Retinal pigment epithelial cell (primary cell): ENCODE data around the gene RAB11FIP4.
A peak's percentile ranks its signal among the peaks of the same experiment; 100 is the strongest.

ENCODE experiments used
- DNase-seq: peaks from one replicate; pipeline ENCODE4 v3.0.0-alpha.2; 2010; ENCODE audit warnings: low read depth
- H3K4me3 ChIP-seq: 2 replicates; pipeline ENCODE4 v1.5.1; 2011; ENCODE audit warnings: mild to moderate bottlenecking, low read length, control low read depth, moderate library complexity
- TF ChIP-seq, protein P1 (sequence below): conservative IDR thresholded peaks from 2 replicates; pipeline ENCODE4 v1.5.1; 2011; ENCODE audit warnings: low read depth, low read length, control low read depth, inconsistent platforms

The RAB11FIP4 gene

DNA sequence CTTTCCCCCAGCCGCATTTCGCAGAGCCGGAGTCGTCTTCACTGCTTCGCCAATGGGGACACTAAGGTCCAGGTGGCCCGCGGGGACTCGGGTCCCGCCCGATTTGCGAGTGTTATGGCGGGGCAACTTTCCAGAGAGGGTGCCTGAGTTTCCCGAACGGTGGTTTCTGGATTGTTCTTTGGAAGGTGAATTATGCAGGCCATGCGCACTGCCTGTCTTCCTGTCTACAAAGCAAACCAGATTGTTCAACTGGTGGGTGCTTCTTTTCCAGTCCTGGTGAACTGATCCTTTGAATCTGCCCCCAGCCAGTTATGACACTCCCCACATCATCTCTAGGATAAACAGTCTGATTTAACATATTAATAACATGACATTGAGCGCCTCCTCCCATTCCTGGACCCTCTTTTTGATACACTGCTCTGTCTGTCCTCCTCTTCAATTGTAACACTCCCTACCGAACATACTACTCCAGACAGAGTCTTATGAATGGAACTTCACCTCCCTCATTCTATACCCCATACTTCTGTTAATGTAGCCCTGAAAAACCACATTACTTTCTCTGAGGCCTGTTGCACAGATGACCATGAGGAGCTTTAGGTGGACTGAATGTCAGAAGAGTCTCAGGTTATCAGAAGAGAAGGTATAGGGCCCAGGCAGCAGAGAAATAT lies 159.0 kb downstream of the RAB11FIP4 start:
- TF ChIP-seq, protein P1, sequence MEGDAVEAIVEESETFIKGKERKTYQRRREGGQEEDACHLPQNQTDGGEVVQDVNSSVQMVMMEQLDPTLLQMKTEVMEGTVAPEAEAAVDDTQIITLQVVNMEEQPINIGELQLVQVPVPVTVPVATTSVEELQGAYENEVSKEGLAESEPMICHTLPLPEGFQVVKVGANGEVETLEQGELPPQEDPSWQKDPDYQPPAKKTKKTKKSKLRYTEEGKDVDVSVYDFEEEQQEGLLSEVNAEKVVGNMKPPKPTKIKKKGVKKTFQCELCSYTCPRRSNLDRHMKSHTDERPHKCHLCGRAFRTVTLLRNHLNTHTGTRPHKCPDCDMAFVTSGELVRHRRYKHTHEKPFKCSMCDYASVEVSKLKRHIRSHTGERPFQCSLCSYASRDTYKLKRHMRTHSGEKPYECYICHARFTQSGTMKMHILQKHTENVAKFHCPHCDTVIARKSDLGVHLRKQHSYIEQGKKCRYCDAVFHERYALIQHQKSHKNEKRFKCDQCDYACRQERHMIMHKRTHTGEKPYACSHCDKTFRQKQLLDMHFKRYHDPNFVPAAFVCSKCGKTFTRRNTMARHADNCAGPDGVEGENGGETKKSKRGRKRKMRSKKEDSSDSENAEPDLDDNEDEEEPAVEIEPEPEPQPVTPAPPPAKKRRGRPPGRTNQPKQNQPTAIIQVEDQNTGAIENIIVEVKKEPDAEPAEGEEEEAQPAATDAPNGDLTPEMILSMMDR = no peak
- peak overlapping the region; percentile 57 for H3K4me3 ChIP-seq
- DNase-seq = no peak

GRCh38 chr17:31552568-31552967 lies 161.1 kb downstream of the RAB11FIP4 start:
- TF ChIP-seq, protein P1 = no peak
- no peak overlapping the region for H3K4me3 ChIP-seq
- no peak for DNase-seq

DNA sequence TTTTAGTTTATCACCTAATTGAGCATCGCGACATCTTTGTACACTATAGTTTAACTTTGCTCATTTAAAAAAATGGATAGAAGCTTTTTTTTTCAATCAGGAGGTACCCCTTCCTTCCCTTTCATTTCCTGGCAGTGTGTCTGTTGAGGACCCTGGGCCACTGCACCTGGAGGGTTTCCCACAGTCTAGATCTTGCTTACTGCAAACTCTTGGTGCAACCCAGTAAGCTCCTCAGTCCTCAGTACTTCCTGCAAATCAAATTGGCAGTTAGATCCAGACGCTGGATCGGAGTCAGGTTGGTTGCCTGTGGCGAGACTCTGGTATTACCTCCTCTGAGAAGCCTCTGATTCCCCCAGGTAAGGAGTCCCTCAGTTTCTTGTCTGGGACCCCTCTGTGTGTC lies 162.0 kb downstream of the RAB11FIP4 start:
- TF ChIP-seq, protein P1 = no peak
- H3K4me3 ChIP-seq = no peak overlapping the region
- no peak for DNase-seq

DNA sequence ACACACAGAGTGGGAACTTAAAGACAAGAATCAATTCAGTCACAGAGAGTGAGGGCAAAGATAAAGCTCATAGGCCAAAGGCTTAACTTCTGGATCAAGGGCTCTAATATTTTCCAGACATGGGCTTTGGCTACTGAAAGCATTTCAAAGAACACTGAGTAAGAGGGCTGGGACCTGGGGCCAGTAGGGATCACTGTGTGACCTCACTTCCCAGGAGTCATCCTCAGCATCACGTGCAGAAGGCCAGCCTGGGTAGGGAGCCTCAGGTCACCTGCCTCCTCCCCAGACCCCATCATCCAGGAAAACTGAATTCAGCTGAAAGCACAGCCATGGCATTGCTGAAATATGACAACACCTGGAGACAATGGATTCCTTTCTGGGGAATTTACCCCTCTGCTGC lies 163.5 kb downstream of the RAB11FIP4 start:
- DNase-seq = no peak
- TF ChIP-seq, protein P1 = no peak
- H3K4me3 ChIP-seq = no peak overlapping the region

DNA sequence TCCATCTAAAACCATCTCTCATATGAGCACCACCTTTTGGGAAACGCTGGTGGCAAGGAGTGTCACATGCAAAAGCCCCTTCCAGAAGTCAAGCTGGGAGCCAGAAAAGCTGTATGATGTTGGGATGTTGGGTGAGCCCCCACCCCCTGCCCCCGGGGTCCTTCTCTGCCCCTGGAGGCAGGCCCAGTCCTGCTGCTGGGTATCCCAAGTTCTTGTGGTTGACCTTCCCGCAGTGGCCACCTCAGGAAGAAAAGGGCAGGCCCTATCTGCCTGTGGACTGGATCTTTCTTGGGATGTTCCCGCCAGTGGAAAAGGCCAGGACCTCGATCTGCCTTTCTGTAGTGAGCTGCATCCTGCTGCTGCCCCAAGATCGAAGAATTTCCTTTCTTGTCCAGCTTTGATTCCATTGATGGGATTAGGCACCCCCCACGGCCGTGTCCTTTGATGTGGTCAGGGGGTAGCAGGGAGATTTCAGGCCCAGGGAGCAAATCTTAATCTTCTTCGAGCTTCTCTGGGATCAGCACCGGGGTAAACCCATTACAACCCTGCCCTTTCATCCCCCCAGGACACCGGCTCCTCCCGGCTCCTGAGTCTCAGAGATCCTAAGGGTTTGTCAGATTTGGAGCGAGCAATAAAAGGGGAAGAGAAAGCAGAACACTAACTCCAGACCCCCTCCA lies 165.6 kb downstream of the RAB11FIP4 start:
- TF ChIP-seq, protein P1 = no peak
- H3K4me3 ChIP-seq = no peak overlapping the region
- no peak for DNase-seq

DNA sequence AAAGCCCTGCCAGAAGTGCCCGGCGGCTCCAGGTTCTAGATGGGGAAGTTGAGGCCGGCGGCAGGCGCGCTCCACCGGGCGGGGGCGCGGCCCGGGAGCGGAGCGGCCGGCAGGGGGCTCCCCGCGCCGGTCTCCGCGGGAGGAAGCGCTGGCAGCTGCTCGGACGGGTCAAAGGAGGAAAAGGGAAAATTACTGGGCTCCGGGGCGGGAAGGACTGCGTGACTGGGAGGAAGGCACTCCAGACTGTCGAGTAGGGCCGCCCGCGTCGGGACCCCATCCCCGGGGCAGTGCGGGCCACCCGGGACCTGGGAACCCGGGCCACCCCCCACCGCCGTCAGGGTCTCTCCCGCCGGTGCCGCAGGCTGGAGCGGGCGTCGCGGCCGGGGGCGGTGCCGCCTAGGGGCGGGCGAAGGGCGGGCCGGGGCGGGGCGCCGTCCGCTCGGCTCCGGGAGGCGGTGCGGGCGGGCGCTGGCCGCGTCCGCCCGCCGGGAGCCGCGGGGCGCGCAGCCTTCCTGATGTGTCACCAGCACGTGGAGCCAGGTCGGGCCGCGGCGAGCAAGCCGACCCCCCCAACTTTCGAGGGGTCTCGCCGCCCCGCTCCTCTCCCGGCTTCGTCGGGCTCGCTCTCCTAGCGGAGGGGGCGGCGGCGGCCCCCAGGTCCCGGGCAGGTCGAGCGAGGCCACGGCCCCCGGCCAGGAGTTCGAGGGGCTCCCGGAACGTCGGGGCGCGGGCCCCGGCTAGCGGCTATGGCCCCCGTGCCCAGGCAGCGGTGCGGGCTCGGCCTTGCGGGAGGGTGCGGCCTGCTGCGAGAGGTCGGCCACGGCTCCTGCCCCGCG lies 167.5 kb downstream of the RAB11FIP4 start:
- TF ChIP-seq, protein P1 = peak; percentile 53
- peak overlapping the region; percentile 48 for H3K4me3 ChIP-seq
- no peak for DNase-seq
